Endothelial cell of umbilical vein (primary cell): ENCODE results near the gene CLDN22. TPM values are rescaled to one million over a fixed set of nuclear protein-coding genes. Genes with fewer than 3 reads are reported as not detected.

ENCODE experiments used
- BruUV-seq: library from RNA; stranded (reverse); fragments of 400-500 nt; replicated peaks from 2 replicates; lab custom pipeline; 2021; lab: Mats Ljungman, UMichigan
- CTCF ChIA-PET: fragments of 300-600, 350-600 bp; sonication (Branson Sonifier 250); formaldehyde crosslinking; loops from one replicate; lab custom pipeline; 2021; ENCODE audit warnings: antibody characterized with exemption, inconsistent platforms; lab: Charles Lee
- POLR2A ChIA-PET: fragments of 300-600, 350-600 bp; sonication (Branson Sonifier 250); formaldehyde crosslinking; loops from one replicate; lab custom pipeline; 2021; ENCODE audit warnings: antibody characterized with exemption, inconsistent platforms; lab: Charles Lee
- DNase-seq: peaks from one replicate; pipeline ENCODE4 v3.0.0-alpha.2; 2011; ENCODE audit warnings: low read depth, low spot score
- FAIRE-seq: peaks from 2 replicates; lab custom pipeline; 2011; peaks lifted over from hg19 to GRCh38; lab: Jason Lieb, UNC
- H2AFZ ChIP-seq: 2 replicates; pipeline ENCODE4 v1.6.0; 2012; ENCODE audit warnings: low read depth, low read length, control low read depth, inconsistent platforms
- H3K27ac ChIP-seq: 2 replicates; pipeline ENCODE4 v1.5.1; 2011; ENCODE audit warnings: low read depth, mild to moderate bottlenecking, control low read depth, low read length, moderate library complexity; ENCODE audit not compliant: insufficient read depth
- H3K27me3 ChIP-seq, 2 experiments: 2 replicates each; pipeline versions ENCODE4 v1.6.0 to v1.6.1; 2011; ENCODE audit warnings: low read length in 2 of 2, mixed read lengths in 1 of 2; ENCODE audit not compliant: control insufficient read depth in 2 of 2, insufficient read depth in 2 of 2
- H3K36me3 ChIP-seq, 2 experiments: 2 replicates in 1 of 2; 3 replicates in 1 of 2; pipeline ENCODE4 v1.5.1; 2011; ENCODE audit warnings: low read length in 2 of 2, mild to moderate bottlenecking in 1 of 2, moderate library complexity in 1 of 2; ENCODE audit not compliant: control insufficient read depth in 2 of 2, insufficient read depth in 2 of 2; ENCODE audit errors: extremely low read depth in 1 of 2
- H3K4me1 ChIP-seq: 3 replicates; pipeline ENCODE4 v1.5.1; 2011; ENCODE audit warnings: mild to moderate bottlenecking, low read length; ENCODE audit not compliant: control insufficient read depth, insufficient read depth; ENCODE audit errors: extremely low read depth
- H3K4me2 ChIP-seq: 2 replicates; pipeline ENCODE4 v1.6.1; 2011; ENCODE audit warnings: low read length, control low read depth, mixed read lengths; ENCODE audit not compliant: insufficient read depth
- H3K4me3 ChIP-seq, 3 experiments: fragments of 200-600 bp in 1 of 3; sonication (generic), shearing (Covaris generic) in 1 of 3; replicated peaks in 1 of 3; 2 replicates each; pipeline ENCODE4 v1.5.1; 2011 to 2016; ENCODE audit warnings: control low read depth in 3 of 3, low read length in 3 of 3, mild to moderate bottlenecking in 2 of 3, inconsistent platforms in 1 of 3, low read depth in 1 of 3, moderate library complexity in 1 of 3; ENCODE audit not compliant: insufficient read depth in 1 of 3
- H3K79me2 ChIP-seq: 2 replicates; pipeline ENCODE4 v1.6.0; 2012; ENCODE audit warnings: low read length, inconsistent platforms; ENCODE audit not compliant: control insufficient read depth, insufficient read depth
- H3K9ac ChIP-seq: replicated peaks from 2 replicates; pipeline ENCODE3; 2011; ENCODE audit warnings: low read length, control low read depth; ENCODE audit not compliant: insufficient read depth; ENCODE audit errors: extremely low read depth
- H3K9me1 ChIP-seq: replicated peaks from 3 replicates; pipeline ENCODE4 v1.6.0; 2011; ENCODE audit warnings: mild to moderate bottlenecking, low read length; ENCODE audit not compliant: control insufficient read depth, insufficient read depth; ENCODE audit errors: extremely low read depth
- H3K9me3 ChIP-seq: replicated peaks from 2 replicates; pipeline ENCODE4 v1.5.1; 2012; ENCODE audit warnings: low read length, inconsistent platforms; ENCODE audit not compliant: control insufficient read depth, insufficient read depth
- H4K20me1 ChIP-seq: replicated peaks from 2 replicates; pipeline ENCODE3; 2011; ENCODE audit warnings: mild to moderate bottlenecking, low read length; ENCODE audit not compliant: control insufficient read depth, insufficient read depth; ENCODE audit errors: extremely low read depth
- EZH2 ChIP-seq: IDR thresholded peaks from 2 replicates; pipeline ENCODE4 v1.6.1; 2012; ENCODE audit warnings: borderline replicate concordance, low read depth, mild to moderate bottlenecking, moderate library complexity, low read length, inconsistent platforms; ENCODE audit not compliant: severe bottlenecking
- FOS ChIP-seq: IDR thresholded peaks from 2 replicates; pipeline ENCODE4 v1.6.1; 2011; ENCODE audit warnings: mild to moderate bottlenecking, low read length, moderate library complexity, borderline replicate concordance; ENCODE audit not compliant: insufficient read depth
- GATA2 ChIP-seq: IDR thresholded peaks from 2 replicates; pipeline ENCODE4 v1.7.0; 2011; ENCODE audit warnings: low read depth, mild to moderate bottlenecking, moderate library complexity, mixed read lengths, low read length; ENCODE audit not compliant: insufficient read length, insufficient read depth
- JUN ChIP-seq: IDR thresholded peaks from 2 replicates; pipeline ENCODE4 v1.6.1; 2011; ENCODE audit warnings: borderline replicate concordance, low read depth; ENCODE audit not compliant: insufficient read length, insufficient read depth
- MAX ChIP-seq: IDR thresholded peaks from 2 replicates; pipeline ENCODE4 v1.6.1; 2011; ENCODE audit not compliant: insufficient read depth, insufficient read length
- MYC ChIP-seq: IDR thresholded peaks from one replicate; pipeline ENCODE4 v1.6.1; 2011; ENCODE audit warnings: mild to moderate bottlenecking, low read depth, low read length
- POLR2A ChIP-seq: IDR thresholded peaks from 2 replicates; pipeline ENCODE4 v1.6.1; 2012; ENCODE audit warnings: low read depth, mild to moderate bottlenecking, control low read depth, low read length
- POLR2AphosphoS5 ChIP-seq: IDR thresholded peaks from 2 replicates; pipeline ENCODE4 v1.6.1; 2012; ENCODE audit warnings: low read depth, mild to moderate bottlenecking, control low read depth, low read length, moderate library complexity; ENCODE audit not compliant: insufficient read depth
- dilution Hi-C: fragments of 300-500 bp; cut with MboI; formaldehyde crosslinking; loops from one replicate; pipeline ENCODE4 v1.15.0; 2019; ENCODE audit warnings: low sequenced_read_pairs; ENCODE audit not compliant: extremely low pct_ligation_motif_present
- intact Hi-C: fragments of 100-400 bp; cut with micrococcal nuclease; formaldehyde crosslinking; loops from one replicate; pipeline ENCODE4 v1.10.0; 2022
- polyA plus RNA-seq, 4 experiments: library from polyadenylated mRNA; depleted of rRNA in 3 of 4; stranded (reverse) in 3 of 4; unstranded in 1 of 4; fragments of >200 nt; gene quantifications; 2 replicates each; pipeline versions ENCODE4 v1.2.1 to v1.2.3, GENCODE V29; 2011 to 2012; ENCODE audit warnings: missing spikeins in 1 of 4
- total RNA-seq: library from RNA; stranded (reverse); gene quantifications from 2 replicates; pipeline ENCODE4 v1.2.3, GENCODE V29; 2021
- TF ChIP-seq, protein P1 (sequence below), 2 donors: IDR thresholded peaks; 1 replicate in 1 of 2; 2 replicates in 1 of 2; pipeline ENCODE4 v1.5.1; 2011; ENCODE audit warnings: low read length in 2 of 2, mild to moderate bottlenecking in 2 of 2, moderate library complexity in 2 of 2, control low read depth in 1 of 2, inconsistent platforms in 1 of 2, low read depth in 1 of 2; ENCODE audit not compliant: insufficient read depth in 1 of 2; ENCODE audit errors: extremely low read depth in 1 of 2

CLDN22 gene
- total and polyA plus RNA-seq, 2 donors (not counting 3 experiments of a cell fraction or from before 2014, with no cell fraction given): not detected

GRCh38 chr4:183330841-183331240 is 10.8 kb upstream of the CLDN22 start:
- intact Hi-C loops (no loop called here), dilution Hi-C loops (no loop called here)
- no peak for FAIRE-seq
- ChIA-PET POLR2A (no interaction called here), CTCF (no interaction called here)
- Histone ChIP-seq H2AFZ (no peak overlapping the region), H3K4me1 (peaks cover 27% of the 10 kb centered on the region), H3K36me3 (no peaks in the 10 kb centered on the region), H3K4me2 (no peak overlapping the region), H3K79me2 (no peaks in the 10 kb centered on the region), H3K4me3 (no peak overlapping the region), H3K27ac (no peak overlapping the region), H3K9me3 (no peaks in the 10 kb centered on the region), H4K20me1 (no peaks in the 10 kb centered on the region), H3K9ac (no peak overlapping the region), H3K27me3 (no peaks in the 10 kb centered on the region), H3K9me1 (no peaks in the 10 kb centered on the region)
- BruUV-seq: no TSS peak
- no peak for DNase-seq
- TF ChIP-seq JUN (no peak), MAX (no peak), POLR2A (no peak), FOS (no peak), POLR2AphosphoS5 (no peak), MYC (no peak), EZH2 (no peak), GATA2 (no peak)
- TF ChIP-seq, protein P1, sequence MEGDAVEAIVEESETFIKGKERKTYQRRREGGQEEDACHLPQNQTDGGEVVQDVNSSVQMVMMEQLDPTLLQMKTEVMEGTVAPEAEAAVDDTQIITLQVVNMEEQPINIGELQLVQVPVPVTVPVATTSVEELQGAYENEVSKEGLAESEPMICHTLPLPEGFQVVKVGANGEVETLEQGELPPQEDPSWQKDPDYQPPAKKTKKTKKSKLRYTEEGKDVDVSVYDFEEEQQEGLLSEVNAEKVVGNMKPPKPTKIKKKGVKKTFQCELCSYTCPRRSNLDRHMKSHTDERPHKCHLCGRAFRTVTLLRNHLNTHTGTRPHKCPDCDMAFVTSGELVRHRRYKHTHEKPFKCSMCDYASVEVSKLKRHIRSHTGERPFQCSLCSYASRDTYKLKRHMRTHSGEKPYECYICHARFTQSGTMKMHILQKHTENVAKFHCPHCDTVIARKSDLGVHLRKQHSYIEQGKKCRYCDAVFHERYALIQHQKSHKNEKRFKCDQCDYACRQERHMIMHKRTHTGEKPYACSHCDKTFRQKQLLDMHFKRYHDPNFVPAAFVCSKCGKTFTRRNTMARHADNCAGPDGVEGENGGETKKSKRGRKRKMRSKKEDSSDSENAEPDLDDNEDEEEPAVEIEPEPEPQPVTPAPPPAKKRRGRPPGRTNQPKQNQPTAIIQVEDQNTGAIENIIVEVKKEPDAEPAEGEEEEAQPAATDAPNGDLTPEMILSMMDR (IDR thresholded peaks at IDR 0.05; ENCODE audit: extremely low read depth in 1 of 2, insufficient read depth in 1 of 2, low read depth in 1 of 2, low read length in 2 of 2): no peak
